Body of pancreas (tissue), 4 donors: ENCODE results near the gene TCEAL8.

Source experiments
- POLR2A ChIP-seq, 3 donors: fragments of 450-650 bp; IDR thresholded peaks; one replicate each; pipeline ENCODE4 v1.6.1; 2016; ENCODE audit warnings: antibody characterized with exemption in 3 of 3, mild to moderate bottlenecking in 2 of 3
- TF ChIP-seq, protein P1 (sequence below), 7 experiments: fragments of 450-650 bp in 4 of 7; fragments of 200-600 bp in 3 of 7; sonication (generic) in 3 of 7; IDR thresholded peaks; one replicate each; pipeline ENCODE4 v1.5.1; 2016 to 2019; ENCODE audit warnings: antibody characterized with exemption in 7 of 7

DNA sequence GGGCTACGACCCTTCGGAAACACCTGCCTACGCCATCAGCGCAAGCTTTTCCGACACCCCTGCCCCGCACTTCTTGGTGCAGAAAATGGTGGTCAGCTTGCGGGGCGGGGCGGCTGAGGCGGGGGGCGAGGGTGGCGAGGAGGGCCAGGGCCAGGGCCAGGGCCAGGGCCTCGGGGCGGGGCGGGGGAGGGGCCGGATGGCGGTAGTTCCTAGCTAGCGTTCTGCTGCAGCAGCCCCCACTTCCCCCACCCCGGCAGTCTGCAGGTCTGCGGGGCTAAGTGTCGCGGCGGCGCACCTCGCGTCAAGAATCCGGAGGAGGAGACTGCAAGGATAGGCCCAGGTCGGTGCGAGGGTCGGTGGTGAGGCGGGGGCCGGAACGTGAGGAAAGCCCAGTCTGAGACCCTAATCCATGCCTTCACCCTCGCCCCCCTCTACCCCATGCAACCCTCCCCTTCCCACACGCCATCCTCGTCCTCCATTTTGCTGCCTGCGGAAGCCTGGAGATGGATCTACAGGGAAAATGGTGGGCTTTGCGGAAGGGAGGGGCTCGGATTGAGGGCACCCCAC is 39.4 kb downstream of the TCEAL8 start:
- TF ChIP-seq, protein P1, sequence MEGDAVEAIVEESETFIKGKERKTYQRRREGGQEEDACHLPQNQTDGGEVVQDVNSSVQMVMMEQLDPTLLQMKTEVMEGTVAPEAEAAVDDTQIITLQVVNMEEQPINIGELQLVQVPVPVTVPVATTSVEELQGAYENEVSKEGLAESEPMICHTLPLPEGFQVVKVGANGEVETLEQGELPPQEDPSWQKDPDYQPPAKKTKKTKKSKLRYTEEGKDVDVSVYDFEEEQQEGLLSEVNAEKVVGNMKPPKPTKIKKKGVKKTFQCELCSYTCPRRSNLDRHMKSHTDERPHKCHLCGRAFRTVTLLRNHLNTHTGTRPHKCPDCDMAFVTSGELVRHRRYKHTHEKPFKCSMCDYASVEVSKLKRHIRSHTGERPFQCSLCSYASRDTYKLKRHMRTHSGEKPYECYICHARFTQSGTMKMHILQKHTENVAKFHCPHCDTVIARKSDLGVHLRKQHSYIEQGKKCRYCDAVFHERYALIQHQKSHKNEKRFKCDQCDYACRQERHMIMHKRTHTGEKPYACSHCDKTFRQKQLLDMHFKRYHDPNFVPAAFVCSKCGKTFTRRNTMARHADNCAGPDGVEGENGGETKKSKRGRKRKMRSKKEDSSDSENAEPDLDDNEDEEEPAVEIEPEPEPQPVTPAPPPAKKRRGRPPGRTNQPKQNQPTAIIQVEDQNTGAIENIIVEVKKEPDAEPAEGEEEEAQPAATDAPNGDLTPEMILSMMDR (IDR thresholded peaks at IDR 0.05), result no peak
- TF ChIP-seq POLR2A (IDR thresholded peaks at IDR 0.05), result no peak
